Astrocyte (in vitro differentiated cells and primary cell): ENCODE data around the gene UBE2L3. TPM values are rescaled to one million over a fixed set of nuclear protein-coding genes. Genes with fewer than 3 reads are reported as not detected.

ENCODE experiments used
- DNase-seq: peaks from one replicate; pipeline ENCODE4 v3.0.0-alpha.2; 2010; ENCODE audit warnings: low read depth
- FAIRE-seq: peaks from 2 replicates; lab custom pipeline; 2011; peaks lifted over from hg19 to GRCh38; lab: Jason Lieb, UNC
- H2AFZ ChIP-seq: 2 replicates; pipeline ENCODE4 v1.6.0; 2012; ENCODE audit warnings: low read depth, low read length, inconsistent platforms
- H3K27ac ChIP-seq: 2 replicates; pipeline ENCODE4 v1.5.1; 2011; ENCODE audit warnings: low read depth, low read length, inconsistent platforms
- H3K27me3 ChIP-seq: 2 replicates; pipeline ENCODE4 v1.6.0; 2011; ENCODE audit warnings: low read length, inconsistent platforms; ENCODE audit not compliant: insufficient read depth
- H3K36me3 ChIP-seq: 2 replicates; pipeline ENCODE4 v1.5.1; 2011; ENCODE audit warnings: low read length, inconsistent platforms; ENCODE audit not compliant: insufficient read depth
- H3K4me1 ChIP-seq: 2 replicates; pipeline ENCODE4 v1.5.1; 2011; ENCODE audit warnings: low read length, inconsistent platforms; ENCODE audit not compliant: insufficient read depth
- H3K4me2 ChIP-seq: 2 replicates; pipeline ENCODE4 v1.6.0; 2012; ENCODE audit warnings: low read length, inconsistent platforms
- H3K4me3 ChIP-seq: 2 replicates; pipeline ENCODE4 v1.5.1; 2011; ENCODE audit warnings: low read depth, mild to moderate bottlenecking, low read length, inconsistent platforms; ENCODE audit not compliant: insufficient read depth
- H3K79me2 ChIP-seq: 2 replicates; pipeline ENCODE4 v1.6.0; 2012; ENCODE audit warnings: mild to moderate bottlenecking, low read length, inconsistent platforms; ENCODE audit not compliant: insufficient read depth
- H3K9ac ChIP-seq: 2 replicates; pipeline ENCODE4 v1.6.0; 2012; ENCODE audit warnings: mild to moderate bottlenecking, low read length, inconsistent platforms
- H3K9me3 ChIP-seq: 2 replicates; pipeline ENCODE4 v1.5.1; 2012; ENCODE audit warnings: low read depth, mild to moderate bottlenecking, low read length, inconsistent platforms; ENCODE audit not compliant: insufficient read depth
- H4K20me1 ChIP-seq: 2 replicates; pipeline ENCODE4 v1.6.0; 2012; ENCODE audit warnings: low read length, inconsistent platforms; ENCODE audit not compliant: insufficient read depth
- H3K27ac Mint-ChIP-seq: one replicate; pipeline ENCODE4 v1.8.0; 2021; ENCODE audit warnings: mild to moderate bottlenecking, mixed read lengths; ENCODE audit not compliant: unreplicated experiment
- H3K27me3 Mint-ChIP-seq: one replicate; pipeline ENCODE4 v1.8.0; 2021; ENCODE audit warnings: low read depth, mixed read lengths; ENCODE audit not compliant: unreplicated experiment
- H3K36me3 Mint-ChIP-seq: one replicate; pipeline ENCODE4 v1.8.0; 2021; ENCODE audit warnings: low read depth, mixed read lengths; ENCODE audit not compliant: unreplicated experiment
- H3K4me1 Mint-ChIP-seq: one replicate; pipeline ENCODE4 v1.8.0; 2021; ENCODE audit warnings: low read depth, mixed read lengths; ENCODE audit not compliant: unreplicated experiment
- H3K4me3 Mint-ChIP-seq: one replicate; pipeline ENCODE4 v1.8.0; 2021; ENCODE audit warnings: mild to moderate bottlenecking, moderate library complexity, mixed read lengths; ENCODE audit not compliant: unreplicated experiment
- H3K9me3 Mint-ChIP-seq: one replicate; pipeline ENCODE4 v1.8.0; 2021; ENCODE audit warnings: mild to moderate bottlenecking, mixed read lengths; ENCODE audit not compliant: unreplicated experiment
- CTCF ChIP-seq: IDR thresholded peaks from 2 replicates; pipeline ENCODE4 v1.5.1; 2011; ENCODE audit warnings: low read depth, mild to moderate bottlenecking, inconsistent platforms, low read length, moderate library complexity; ENCODE audit not compliant: insufficient read depth
- EZH2 ChIP-seq: IDR thresholded peaks from 2 replicates; pipeline ENCODE4 v1.6.1; 2012; ENCODE audit warnings: mild to moderate bottlenecking, low read length, inconsistent platforms; ENCODE audit not compliant: insufficient read depth
- total RNA-seq: library from RNA; stranded (reverse); gene quantifications from 2 replicates; pipeline ENCODE4 v1.2.1, GENCODE V29; 2021

Gene UBE2L3
- total RNA-seq, 1 donor from 2014 or later = 62.8 TPM

GRCh38 chr22:21665047-21665851 lies 97.7 kb downstream of the UBE2L3 start:
- H3K27me3 ChIP-seq = no peaks in the 10 kb centered on the region
- Mint-ChIP-seq H3K4me1 (peaks cover 4% of the 10 kb centered on the region), H3K27me3 (peaks cover 10% of the 10 kb centered on the region), H3K36me3 (peaks cover 2% of the 10 kb centered on the region), H3K27ac (peak overlapping the region; percentile 66), H3K4me3 (peak overlapping the region; percentile 90), H3K9me3 (no peaks in the 10 kb centered on the region)
- peaks cover 27% of the 10 kb centered on the region for H3K79me2 ChIP-seq
- peak overlapping the region; percentile 93 for H3K4me3 ChIP-seq
- H3K36me3 ChIP-seq = peaks cover 2% of the 10 kb centered on the region
- no peak overlapping the region for H3K27ac ChIP-seq
- TF ChIP-seq CTCF = no peak
- no peak for TF ChIP-seq EZH2
- no peaks in the 10 kb centered on the region for H3K4me1 ChIP-seq
- DNase-seq = no peak
- peak overlapping the region; percentile 77 for H3K9ac ChIP-seq
- peak overlapping the region; percentile 89 for H2AFZ ChIP-seq
- peaks cover 9% of the 10 kb centered on the region for H4K20me1 ChIP-seq
- H3K4me2 ChIP-seq = peak overlapping the region; percentile 82
- no peak for FAIRE-seq
- no peaks in the 10 kb centered on the region for H3K9me3 ChIP-seq

- H4K20me1 ChIP-seq = peaks cover 12% of the 10 kb centered on the region
- DNase-seq (no peak), FAIRE-seq (no peak)
- TF ChIP-seq CTCF = no peak
- no peak for TF ChIP-seq EZH2
- no peaks in the 10 kb centered on the region for H3K27me3 ChIP-seq
- no peaks in the 10 kb centered on the region for H3K9me3 Mint-ChIP-seq
- H3K4me2 ChIP-seq = peak overlapping the region; percentile 82
- H3K27ac ChIP-seq = no peak overlapping the region
- peaks cover 2% of the 10 kb centered on the region for H3K27me3 Mint-ChIP-seq
- peaks cover 2% of the 10 kb centered on the region for H3K36me3 Mint-ChIP-seq
- H3K79me2 ChIP-seq = peaks cover 27% of the 10 kb centered on the region
- H3K4me1 ChIP-seq = no peaks in the 10 kb centered on the region
- peak overlapping the region; percentile 77 for H3K9ac ChIP-seq
- H3K4me1 Mint-ChIP-seq = peaks cover 4% of the 10 kb centered on the region
- H3K4me3 Mint-ChIP-seq = peak overlapping the region; percentile 90
- H3K27ac Mint-ChIP-seq = peak overlapping the region; percentile 97
- H3K4me3 ChIP-seq = peak overlapping the region; percentile 51
- no peaks in the 10 kb centered on the region for H3K9me3 ChIP-seq
- H2AFZ ChIP-seq = no peak overlapping the region
- peaks cover 8% of the 10 kb centered on the region for H3K36me3 ChIP-seq
These were observed 99.3 kb downstream of the UBE2L3 start for GRCh38 chr22:21666786-21667185.

- Mint-ChIP-seq H3K27ac (no peak overlapping the region), H3K27me3 (no peaks in the 10 kb centered on the region), H3K9me3 (no peaks in the 10 kb centered on the region), H3K4me1 (peaks cover 4% of the 10 kb centered on the region), H3K4me3 (no peak overlapping the region), H3K36me3 (peaks cover 9% of the 10 kb centered on the region)
- H2AFZ ChIP-seq = no peak overlapping the region
- FAIRE-seq = no peak
- H3K9me3 ChIP-seq = no peaks in the 10 kb centered on the region
- no peak overlapping the region for H3K9ac ChIP-seq
- no peaks in the 10 kb centered on the region for H3K4me1 ChIP-seq
- peaks cover 23% of the 10 kb centered on the region for H4K20me1 ChIP-seq
- peaks cover 27% of the 10 kb centered on the region for H3K79me2 ChIP-seq
- peaks cover 20% of the 10 kb centered on the region for H3K36me3 ChIP-seq
- DNase-seq = no peak
- no peak overlapping the region for H3K4me3 ChIP-seq
- no peak for TF ChIP-seq EZH2
- no peak for TF ChIP-seq CTCF
- no peak overlapping the region for H3K27ac ChIP-seq
- H3K27me3 ChIP-seq = no peaks in the 10 kb centered on the region
- no peak overlapping the region for H3K4me2 ChIP-seq
These were observed 101.5 kb downstream of the UBE2L3 start for GRCh38 chr22:21669026-21669425.
